AG04450 (cell line): ENCODE data around the gene HOXA2. TPM values are rescaled to one million over a fixed set of nuclear protein-coding genes. Genes with fewer than 3 reads are reported as not detected.

Experiments
- CTCF ChIA-PET: fragments of 300-600, 350-600 bp; formaldehyde crosslinking; extraction: SDS; loops from one replicate; lab custom pipeline; 2022; ENCODE audit warnings: antibody characterized with exemption, inconsistent platforms; lab: Charles Lee
- POLR2A ChIA-PET: fragments of 350-600 bp; formaldehyde crosslinking; extraction: SDS; loops from one replicate; lab custom pipeline; 2021; ENCODE audit warnings: antibody characterized with exemption, inconsistent platforms; lab: Yijun Ruan, JAX
- DNase-seq: peaks from one replicate; pipeline ENCODE4 v3.0.0-alpha.2; 2011; ENCODE audit warnings: low read depth, low spot score
- H3K27ac ChIP-seq: one replicate; pipeline ENCODE4 v1.5.1; 2012; ENCODE audit warnings: low read depth, low read length, control low read depth
- H3K27me3 ChIP-seq: one replicate; pipeline ENCODE4 v1.6.0; 2012; ENCODE audit warnings: low read length; ENCODE audit not compliant: control insufficient read depth, insufficient read depth
- H3K4me3 ChIP-seq: 2 replicates; pipeline ENCODE4 v1.5.1; 2011; ENCODE audit warnings: mild to moderate bottlenecking, low read depth, low read length, control low read depth
- H3K9me3 ChIP-seq: 2 replicates; pipeline ENCODE4 v1.5.1; 2012; ENCODE audit warnings: low read length; ENCODE audit not compliant: control insufficient read depth, insufficient read depth
- polyA plus RNA-seq: library from polyadenylated mRNA; depleted of rRNA; stranded (reverse); fragments of >200 nt; gene quantifications from 2 replicates; pipeline ENCODE4 v1.2.3, GENCODE V29; 2011
- TF ChIP-seq, protein P1 (sequence below): IDR thresholded peaks from 2 replicates; pipeline ENCODE4 v1.5.1; 2011; ENCODE audit warnings: low read depth, low read length, control low read depth, inconsistent platforms

Gene HOXA2
- polyA plus RNA-seq, 1 experiment = 4.1 TPM

- POLR2A ChIA-PET = interaction anchor here (0.6 kb wide), 1 partner anchor 864 kb away, joined by 8 read pairs; no protein-coding TSS in a partner anchor
- no peak for DNase-seq
- no peak overlapping the region for H3K4me3 ChIP-seq
- TF ChIP-seq, protein P1, sequence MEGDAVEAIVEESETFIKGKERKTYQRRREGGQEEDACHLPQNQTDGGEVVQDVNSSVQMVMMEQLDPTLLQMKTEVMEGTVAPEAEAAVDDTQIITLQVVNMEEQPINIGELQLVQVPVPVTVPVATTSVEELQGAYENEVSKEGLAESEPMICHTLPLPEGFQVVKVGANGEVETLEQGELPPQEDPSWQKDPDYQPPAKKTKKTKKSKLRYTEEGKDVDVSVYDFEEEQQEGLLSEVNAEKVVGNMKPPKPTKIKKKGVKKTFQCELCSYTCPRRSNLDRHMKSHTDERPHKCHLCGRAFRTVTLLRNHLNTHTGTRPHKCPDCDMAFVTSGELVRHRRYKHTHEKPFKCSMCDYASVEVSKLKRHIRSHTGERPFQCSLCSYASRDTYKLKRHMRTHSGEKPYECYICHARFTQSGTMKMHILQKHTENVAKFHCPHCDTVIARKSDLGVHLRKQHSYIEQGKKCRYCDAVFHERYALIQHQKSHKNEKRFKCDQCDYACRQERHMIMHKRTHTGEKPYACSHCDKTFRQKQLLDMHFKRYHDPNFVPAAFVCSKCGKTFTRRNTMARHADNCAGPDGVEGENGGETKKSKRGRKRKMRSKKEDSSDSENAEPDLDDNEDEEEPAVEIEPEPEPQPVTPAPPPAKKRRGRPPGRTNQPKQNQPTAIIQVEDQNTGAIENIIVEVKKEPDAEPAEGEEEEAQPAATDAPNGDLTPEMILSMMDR = no peak
- H3K27ac ChIP-seq = no peak overlapping the region
- H3K9me3 ChIP-seq = no peaks in the 10 kb centered on the region
- H3K27me3 ChIP-seq = no peaks in the 10 kb centered on the region
- CTCF ChIA-PET = no interaction called here
Observed at GRCh38 chr7:27073076-27073475, 29.4 kb downstream of the HOXA2 start.

- Histone ChIP-seq H3K4me3 (no peak overlapping the region), H3K9me3 (no peaks in the 10 kb centered on the region), H3K27ac (no peak overlapping the region), H3K27me3 (no peaks in the 10 kb centered on the region)
- TF ChIP-seq, protein P1 = no peak
- CTCF ChIA-PET = no interaction called here
- no peak for DNase-seq
- POLR2A ChIA-PET = no interaction called here
Observed at GRCh38 chr7:27071622-27072390, 30.7 kb downstream of the HOXA2 start.

DNA sequence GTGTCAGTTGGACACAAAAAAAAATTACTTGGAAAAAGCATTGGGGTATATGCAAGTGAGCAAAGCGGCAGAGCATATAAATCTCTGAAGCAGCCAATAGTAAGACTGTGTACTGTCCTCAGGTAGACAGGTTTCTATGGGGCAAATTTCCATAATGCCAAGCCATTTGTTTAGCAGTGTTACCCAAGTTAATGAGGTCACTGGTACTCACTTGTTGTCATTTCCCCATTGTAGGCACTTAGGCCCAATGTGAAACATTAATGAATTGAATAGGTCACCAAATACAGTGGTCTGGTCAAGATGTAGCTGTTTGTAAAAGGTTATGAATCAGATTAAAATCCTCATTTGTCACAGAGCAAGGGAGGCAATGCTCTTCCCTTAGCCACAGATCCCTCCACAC, 34.2 kb downstream of the HOXA2 start:
- Histone ChIP-seq H3K27me3 (no peaks in the 10 kb centered on the region), H3K27ac (no peak overlapping the region), H3K4me3 (no peak overlapping the region), H3K9me3 (no peaks in the 10 kb centered on the region)
- TF ChIP-seq, protein P1 = no peak
- no peak for DNase-seq
- CTCF ChIA-PET = no interaction called here
- POLR2A ChIA-PET = no interaction called here

- no peak overlapping the region for H3K4me3 ChIP-seq
- ChIA-PET POLR2A (no interaction called here), CTCF (no interaction called here)
- no peaks in the 10 kb centered on the region for H3K27me3 ChIP-seq
- no peaks in the 10 kb centered on the region for H3K9me3 ChIP-seq
- no peak for DNase-seq
- TF ChIP-seq, protein P1 = no peak
- H3K27ac ChIP-seq = no peak overlapping the region
Observed at GRCh38 chr7:27066148-27066547, 36.3 kb downstream of the HOXA2 start.

DNA sequence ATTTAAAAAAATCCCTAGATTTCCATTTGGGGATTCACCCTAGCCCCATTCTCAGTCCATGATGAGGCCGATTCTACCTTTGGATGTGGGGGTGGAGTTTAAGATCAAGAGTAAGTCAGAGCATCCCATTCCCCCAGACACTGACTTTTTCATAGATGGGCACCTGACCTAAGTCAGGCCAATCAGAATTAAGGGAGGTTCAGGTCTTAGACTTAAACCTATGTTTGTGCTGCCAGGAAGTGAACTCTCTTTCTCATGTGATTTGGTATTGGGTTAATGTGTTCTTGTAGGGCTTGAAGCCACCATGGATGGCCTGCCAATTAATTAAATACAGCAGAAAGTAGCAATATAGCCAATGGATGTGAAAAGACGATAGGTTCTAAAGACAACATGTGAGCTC, 36.8 kb downstream of the HOXA2 start:
- H3K4me3 ChIP-seq = no peak overlapping the region
- DNase-seq = no peak
- H3K27me3 ChIP-seq = no peaks in the 10 kb centered on the region
- no peak overlapping the region for H3K27ac ChIP-seq
- ChIA-PET POLR2A (no interaction called here), CTCF (no interaction called here)
- H3K9me3 ChIP-seq = no peaks in the 10 kb centered on the region
- TF ChIP-seq, protein P1 = no peak
